ENCODE measurements around the gene UBE2Q1.

Gene UBE2Q1

DNA sequence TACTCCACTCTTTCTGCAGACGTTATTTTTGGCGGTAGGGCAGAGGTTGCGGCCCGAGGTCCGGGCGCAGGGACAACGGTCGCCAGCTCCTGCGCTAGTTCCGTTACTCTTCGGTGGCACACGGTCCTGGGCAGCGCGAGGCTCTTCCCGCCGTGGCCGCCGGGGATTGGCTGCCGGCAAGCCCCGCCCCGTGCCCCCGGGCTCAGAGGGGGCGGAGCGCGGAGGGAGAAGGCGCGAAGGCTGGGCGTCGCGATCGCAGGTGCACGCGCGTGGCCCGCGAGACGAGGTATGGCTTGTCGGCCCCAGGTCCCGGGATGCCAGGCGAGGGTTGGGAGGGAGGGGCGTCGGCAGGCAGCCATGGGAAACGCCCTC lies 55.7 kb downstream of the UBE2Q1 start:
- no peak for DNase-seq

DNA sequence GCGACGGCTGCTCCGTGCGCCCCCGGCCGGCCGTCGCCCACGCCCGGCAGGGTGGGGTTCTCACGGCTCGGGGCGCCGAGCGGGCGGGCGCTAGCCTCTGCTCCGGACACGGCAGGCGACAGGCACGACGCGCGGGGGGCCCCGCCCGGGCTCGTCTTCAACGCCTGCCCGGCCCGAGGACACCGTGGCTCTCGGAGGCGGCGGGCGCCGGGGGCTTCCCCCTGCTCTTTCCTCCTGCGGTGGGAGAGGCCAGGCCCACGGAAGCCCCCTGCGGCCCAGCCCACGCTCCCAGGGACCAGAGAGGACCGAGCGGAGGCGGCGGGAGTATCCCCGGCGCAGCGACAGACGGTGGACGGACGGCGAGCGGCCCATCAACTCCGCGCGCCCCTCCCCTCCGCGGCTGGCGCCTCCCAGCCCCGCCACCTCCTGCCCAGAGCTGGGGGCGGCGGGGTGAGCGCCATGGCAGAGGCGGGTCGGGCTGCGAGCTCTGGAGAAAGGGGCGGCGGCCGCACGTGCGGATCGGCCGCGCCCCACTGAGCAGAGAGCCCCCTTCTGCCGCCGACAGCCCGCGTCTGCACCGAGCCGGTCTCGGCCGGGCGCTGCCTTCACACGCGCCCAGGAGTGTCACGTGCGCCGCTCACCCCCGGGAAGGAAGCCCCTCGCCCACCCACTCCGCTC lies 56.3 kb downstream of the UBE2Q1 start, which contains the start of the genes SHE and TDRD10:
SHE (minus strand) TSS at position 347 of the 678 bp plus-strand sequence. CDS start 386 bp downstream, outside the sequence.
TDRD10 (plus strand) TSS at position 154 of the 678 bp plus-strand sequence. CDS start 4,685 bp downstream, outside the sequence.
- no peak for DNase-seq

DNA sequence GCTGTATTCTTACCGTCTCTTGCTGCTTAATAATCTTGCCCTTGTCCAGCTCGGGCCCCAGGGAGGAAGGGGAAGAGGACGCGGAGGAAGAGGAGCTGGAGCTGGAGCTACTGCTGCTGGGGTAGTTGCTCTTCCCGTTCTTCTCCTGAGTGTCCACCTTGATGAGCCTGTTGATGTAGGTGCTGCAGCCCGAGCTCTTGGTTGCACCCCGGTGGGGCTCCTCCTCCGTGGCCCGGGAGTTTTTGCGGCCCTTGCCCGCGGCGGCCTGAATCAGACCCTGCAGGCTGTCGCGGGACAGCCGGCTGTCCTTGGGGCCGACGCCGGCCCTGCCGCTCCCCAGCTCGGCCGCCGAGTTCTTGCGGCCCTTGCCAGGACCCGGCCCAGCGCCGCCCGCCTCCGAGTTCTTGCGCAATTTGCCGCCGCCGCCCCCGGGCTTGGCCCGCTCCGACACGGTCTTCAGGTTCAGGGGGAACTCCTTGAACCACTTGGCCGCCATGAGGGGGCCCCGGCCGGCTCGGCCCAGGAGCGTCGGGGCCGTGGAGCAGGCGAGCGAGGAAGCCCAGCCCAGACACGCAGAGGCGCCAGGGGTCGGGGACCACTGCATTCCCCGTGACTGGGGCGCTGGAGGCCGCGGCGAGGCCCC lies 56.9 kb downstream of the UBE2Q1 start:
- DNase-seq = no peak

DNA sequence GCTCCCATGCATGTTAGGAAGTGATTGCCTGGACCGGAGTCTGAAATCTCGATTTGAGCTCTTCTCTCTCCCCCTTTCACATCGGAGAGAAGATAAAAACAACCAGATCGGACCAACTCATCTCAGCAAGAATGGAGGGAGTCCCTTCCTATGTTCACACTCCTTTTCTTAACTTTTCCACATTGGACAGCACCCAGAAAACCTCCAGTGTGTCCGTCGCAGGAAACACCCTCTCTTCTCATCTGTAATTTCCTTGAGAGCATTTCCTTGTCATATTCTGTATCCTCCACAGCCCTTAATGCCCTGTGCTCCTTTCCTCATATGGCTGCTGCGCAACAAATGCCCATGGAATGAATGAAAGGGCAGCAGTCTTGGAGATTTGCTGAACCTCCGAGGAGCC lies 57.9 kb downstream of the UBE2Q1 start:
- DNase-seq = no peak

DNA sequence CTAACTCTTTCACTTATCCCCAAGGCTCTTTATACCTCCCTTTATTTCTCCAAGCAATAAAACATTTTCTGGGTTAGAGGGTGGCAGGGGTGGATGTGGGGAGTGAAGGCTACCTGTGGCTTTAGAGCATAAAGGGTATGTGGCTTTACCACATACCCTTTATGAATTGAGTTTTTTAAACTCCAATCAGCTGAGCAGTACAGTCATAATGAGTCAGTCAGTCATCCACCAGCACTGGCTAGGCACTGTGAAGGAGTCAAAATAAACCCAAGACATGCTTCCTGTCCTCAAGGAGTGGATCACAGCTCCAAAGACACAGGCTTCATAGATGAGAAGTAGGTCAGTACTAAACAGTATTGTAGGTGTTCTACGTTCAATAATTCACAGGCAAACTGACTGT lies 59.0 kb downstream of the UBE2Q1 start:
- DNase-seq = no peak
